Stimulated activated CD8-positive, alpha-beta memory T cell treated with anti-CD3 and anti-CD28 coated beads, Interleukin-15, amount 100 ng/mL, for 1 hour (primary cell): ENCODE results near the gene VGF.

Source experiments
- DNase-seq: peaks from one replicate; pipeline ENCODE4 v3.0.0-alpha.2; 2020; ENCODE audit warnings: low read depth

The VGF gene

DNA sequence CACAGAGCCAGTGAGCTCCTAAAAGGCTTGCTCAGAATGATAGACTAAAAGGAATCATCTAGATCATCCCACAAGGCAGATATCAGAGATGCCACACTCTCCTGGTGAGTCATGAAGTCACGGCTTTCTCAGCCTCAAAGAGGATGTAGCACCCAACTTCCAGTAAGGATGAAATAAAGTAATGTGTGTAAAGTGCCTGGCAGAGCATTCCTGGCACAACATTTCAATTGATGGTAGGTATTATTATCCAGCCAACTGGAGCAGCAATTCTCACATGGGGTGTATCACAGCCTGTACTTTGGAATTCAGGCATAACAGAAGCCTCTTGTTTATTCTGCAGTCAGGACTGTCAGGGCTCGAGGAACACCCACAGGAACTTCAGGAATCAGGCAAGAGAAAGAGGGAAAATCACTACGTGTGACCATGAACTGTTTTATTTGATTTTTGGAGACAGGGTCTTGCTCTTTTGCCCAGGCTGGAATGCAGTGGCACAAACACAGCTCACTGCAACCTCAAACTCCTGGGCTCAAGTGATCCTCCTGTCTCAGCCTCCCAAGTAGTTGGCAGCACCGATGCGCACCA, 20.0 kb upstream of the VGF start:
- DNase-seq = no peak

DNA sequence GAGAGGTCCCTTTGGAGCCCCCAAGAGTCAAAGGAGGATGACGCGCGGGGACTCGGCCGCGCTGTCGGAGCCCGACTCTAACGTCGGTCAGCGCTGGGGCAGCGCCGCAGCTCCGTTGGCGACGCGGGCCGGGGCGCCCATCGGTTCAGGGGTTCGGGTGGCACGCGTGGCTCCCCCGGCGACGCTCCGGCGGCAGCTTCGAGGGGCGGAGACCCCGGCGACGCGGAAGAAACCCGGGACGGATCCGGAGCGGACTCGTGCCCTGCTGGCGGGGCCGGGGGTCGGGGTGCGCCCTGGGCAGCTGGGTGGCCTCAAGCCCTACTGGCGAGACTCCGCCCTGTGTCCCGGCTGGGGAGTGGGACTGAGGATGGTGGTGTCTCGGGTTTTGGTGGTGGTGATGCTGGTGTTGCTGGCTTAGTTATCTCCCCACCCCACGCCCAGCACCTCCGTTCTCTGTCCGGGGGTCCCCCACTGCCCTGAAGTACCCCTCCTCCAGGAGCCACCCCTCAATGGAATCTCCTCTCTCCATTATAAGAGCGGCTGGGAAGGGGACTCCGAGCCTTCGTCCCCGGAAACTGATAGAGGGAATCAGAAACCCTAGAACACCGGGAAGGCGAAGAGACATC, 14.9 kb upstream of the VGF start, which contains the start of gene NAT16:
Gene NAT16 (minus strand): TSS at position 164 of the 626 bp plus-strand sequence. CDS start 5,486 bp downstream, outside the sequence.
- DNase-seq = no peak

DNA sequence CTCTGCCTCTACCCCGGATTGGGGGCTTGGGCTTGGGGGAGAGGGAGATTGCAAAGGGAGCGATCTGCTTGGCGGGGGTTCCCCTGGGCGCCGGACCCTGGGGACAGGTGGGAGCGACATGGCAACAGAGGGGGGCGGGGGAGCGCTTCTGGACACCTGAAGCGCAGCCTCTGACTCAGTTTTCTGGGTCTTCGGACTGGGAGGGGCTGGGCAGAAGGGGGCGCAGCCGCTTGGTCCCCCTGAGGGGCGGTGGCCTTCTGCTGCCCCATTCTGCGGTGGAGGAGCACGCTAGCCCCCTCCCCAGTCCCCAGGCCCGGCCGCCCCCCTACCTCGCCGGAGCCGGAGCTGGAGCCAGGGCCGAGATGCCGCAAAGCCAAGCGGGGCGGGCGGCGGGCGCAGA, 14.3 kb upstream of the VGF start:
- no peak for DNase-seq

DNA sequence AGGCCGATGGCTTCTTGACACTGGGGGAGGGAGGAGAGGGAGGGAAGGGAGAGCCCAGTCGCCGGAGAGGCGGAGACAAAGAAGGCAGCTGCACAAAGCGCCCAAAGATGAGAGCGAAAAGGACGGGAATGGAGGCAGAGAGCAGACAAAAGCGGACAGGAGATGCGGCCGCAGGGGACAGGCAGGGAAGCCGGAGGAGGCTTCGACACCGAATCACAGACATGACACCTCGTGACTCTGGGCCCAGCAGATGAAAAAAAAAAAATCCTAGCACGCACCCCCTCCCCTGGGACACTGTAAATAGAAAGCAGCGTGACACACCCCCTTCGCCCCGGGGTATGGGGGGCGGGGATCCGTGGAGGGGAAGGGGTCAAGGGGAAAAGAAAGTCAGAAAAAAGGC, 13.7 kb upstream of the VGF start:
- no peak for DNase-seq

DNA sequence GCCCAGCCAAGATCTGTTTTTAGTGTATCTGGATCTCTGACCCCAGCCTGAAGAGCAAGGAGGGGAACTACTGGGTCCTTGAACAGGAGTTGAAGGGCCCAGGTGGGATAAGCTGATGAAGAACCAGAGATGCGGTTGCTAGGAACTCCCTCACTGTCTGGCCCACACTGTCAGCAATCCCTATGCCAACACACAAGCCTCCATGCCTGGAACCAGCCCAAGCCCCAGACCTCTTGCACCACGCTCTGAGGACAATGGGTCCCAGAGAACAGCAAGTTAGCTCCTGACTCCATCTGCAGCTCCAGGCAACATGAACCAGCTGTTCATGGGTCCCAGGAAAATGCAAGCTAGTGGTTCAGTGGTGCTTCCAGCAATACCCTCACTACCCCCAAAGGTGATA, 12.3 kb upstream of the VGF start:
- no peak for DNase-seq

DNA sequence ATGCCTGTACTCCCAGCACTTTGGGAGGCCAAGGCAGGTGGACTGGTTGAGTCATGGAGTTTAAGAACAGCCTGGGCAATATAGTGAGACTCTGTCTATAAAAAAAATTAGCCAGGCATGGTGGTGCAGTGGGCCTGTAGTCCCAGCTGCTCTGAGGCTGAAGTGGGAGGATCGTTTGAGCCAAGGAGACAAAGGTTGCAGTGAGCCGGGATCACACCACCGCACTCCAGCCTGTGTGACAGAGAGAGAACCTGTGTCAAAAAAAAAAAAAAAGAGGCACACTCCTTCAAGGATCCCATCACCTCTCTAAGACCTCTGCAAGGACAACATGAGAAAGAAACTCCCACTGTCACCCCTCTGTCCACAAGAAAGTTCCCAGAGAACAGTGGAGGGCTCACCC, 10.3 kb upstream of the VGF start:
- no peak for DNase-seq

DNA sequence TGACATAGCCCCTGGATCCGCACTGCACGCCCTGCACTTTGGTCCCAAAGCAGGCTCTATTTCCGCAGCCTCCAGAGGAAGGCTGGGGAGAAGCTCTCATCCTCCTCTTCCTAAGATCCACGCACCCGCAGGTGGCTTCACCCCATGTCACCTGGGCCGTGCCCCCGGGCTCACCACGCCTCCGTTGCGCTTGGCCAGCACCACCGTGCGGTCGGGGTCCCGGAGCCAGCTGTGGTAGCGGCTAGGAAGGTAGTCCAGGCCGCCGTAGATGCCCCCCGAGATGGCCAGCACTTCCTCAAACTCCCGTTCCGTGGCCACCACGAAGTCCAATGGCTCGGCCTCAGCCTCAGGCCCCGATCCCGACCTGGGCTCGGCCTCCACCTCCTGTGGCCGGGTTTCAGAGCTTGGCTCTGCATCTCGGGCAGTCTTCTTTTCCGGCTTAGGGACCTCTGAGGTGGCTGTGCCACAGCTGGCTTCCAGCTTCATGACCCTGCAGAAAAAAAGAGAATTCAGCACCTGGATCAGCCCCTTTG, 9.0 kb upstream of the VGF start:
- DNase-seq = no peak

DNA sequence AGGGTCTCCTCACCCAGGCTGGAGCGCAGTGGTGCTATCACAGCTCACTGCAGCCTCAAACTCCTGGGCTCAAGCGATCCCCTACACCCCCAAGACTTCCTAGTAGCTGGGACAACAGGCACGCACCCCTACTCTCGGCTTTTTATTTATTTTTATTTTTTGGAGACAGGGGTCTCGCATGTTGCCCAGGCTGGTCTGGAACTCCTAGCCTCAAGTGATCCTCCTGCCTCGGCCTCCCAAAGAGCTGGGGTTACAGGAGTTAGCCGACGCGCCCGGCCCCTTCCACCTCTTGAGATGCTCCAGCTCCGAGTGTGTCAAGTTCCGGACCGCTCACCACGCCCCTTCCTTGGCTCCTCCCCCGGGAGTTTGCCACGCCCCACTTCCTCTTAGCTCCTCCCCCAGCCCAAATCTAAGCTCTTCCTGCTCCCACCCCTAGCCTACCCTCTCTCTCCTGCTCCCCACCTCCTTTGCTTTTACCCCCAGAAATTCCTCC, 8.4 kb upstream of the VGF start:
- DNase-seq = peak; percentile 40

DNA sequence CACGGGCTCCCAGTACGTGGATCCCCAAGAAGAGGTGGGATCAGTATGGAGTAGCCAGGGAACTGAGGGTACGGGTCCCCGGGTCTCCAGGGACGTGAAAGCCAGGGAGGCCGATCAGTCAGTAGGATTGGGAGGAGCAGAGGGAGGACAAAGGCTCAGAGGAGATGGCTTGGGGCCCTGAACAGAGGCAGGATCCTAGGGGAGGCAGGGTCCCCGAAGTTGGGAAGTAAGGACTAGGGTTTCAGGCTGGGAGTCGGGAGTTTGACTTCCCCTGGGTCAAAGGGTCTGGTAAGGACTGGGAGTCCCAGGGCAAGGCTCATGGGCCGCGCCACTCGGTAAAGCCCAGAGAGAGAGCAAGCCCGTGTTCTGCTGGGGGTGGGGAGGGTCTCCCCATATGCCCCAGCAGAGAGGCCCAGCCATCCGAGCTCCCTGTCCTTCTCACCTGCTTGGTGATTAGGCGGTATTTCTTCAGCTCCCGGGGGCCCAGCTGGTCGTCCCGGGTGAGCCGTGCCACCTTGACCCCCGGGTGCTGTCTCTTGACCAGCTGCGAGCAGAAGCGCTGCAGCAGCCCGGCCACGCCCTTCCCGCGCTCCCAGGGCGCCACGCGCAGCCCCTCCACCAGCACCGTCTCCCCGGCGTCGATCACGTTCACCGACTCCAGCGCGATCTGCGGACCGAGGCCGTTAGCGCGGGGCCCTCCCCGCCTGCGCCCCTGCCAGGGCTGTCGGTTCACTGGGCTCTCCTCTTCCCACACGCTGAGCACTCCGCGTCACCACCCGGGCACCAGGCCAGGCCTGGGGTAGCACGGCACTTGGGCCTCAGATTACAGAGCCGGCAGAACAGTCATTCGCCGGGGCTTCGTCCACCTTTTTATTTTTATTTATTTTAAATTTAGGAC, 7.7 kb upstream of the VGF start:
- no peak for DNase-seq

DNA sequence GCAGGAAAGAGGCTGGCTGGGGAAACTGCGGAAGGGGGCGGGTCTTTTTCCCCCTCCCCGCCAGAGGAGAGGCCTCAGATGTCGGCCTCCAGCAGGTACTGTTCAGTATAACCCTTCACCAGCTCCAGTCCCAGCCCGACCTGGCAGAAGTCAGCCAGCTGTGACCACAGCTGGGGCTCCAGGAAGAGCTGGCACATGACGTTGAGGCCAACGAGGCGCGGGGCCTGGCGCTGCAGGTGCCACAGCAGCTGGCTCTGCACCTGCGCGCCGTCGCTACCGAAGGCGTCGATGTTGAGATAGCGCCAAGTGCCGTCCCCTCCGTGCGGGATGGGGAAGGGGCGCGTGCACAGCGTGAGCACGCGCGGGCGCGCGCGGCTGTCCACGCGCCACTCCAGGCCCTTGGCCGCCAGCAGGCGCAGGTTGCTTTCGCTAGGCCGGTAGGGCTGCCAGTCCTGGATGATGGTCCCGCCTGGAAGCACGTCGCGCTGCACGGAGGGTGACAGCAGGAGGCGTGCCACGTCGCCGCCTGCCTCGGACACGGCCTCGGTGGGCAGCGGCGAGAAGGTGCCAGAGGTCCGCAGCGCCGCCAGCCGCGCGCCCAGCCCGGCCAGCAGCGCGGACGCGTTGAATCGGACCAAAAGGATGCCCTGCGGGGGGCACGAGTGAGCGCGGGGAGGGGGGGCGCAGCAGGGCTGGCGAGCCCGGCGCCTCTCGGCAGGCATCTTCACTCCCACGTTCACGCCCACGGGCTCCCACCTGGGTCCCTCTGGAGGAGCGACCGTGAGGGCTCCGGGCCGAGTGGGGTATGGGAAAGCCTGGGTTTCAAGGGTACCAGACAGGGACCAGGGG, 6.9 kb upstream of the VGF start:
- no peak for DNase-seq

DNA sequence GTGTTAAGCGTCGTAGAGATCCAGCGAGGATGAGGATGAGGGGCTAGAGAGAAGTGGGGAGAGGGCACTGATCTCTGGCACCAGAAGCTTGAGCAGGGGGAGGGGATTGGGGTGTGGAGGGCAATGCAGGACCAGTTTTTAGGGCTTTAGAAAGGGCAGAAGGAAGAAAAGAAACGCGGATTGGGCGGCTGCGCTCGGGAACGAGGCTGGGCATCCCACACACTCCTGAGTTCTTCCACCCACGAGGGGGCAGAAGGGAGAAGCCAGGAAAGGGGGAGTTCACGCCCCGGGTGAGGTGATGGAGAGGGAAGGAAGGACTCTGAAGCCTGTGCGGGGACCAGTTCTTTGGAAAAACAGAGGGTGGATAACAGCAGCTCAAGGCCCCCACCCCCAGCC, 6.1 kb upstream of the VGF start:
- no peak for DNase-seq

DNA sequence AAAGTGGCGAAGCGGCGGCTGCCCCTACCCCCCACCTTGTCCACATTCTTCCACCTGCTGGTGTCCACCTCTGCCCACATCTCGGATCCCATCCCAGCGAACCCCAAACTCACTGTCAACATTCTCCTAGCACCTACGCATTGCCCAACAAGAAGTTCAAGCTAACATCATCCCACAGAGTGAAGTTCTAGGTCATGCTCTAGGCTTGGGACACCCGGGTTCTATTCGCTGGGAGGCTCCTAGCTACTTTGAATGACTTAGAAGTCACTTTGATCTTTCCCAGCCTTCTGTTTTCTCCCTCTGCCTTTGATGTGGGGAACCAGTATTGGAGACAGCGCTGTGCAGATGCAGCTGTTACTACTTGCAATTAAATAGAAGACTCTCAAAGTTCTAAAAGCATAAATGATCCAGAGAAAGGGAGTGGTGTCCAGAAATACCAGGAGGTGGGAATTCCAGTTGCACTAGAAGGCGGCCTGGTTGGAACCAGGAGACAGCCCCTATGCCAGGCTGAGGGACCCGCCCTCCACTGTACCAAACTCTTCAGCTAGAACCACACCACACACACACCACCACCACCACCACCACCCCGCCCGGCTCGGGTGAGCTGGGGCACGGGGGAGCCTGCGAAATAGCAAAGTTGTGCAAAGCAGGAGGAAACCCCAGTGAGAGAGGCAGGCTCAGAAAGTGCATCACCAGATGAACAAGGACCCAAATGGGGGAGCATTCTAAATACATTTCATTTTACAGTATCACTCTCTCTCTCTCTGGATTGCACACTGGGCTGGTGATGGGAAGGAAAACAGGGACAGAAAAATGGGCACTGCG, 5.5 kb upstream of the VGF start:
- DNase-seq = no peak

DNA sequence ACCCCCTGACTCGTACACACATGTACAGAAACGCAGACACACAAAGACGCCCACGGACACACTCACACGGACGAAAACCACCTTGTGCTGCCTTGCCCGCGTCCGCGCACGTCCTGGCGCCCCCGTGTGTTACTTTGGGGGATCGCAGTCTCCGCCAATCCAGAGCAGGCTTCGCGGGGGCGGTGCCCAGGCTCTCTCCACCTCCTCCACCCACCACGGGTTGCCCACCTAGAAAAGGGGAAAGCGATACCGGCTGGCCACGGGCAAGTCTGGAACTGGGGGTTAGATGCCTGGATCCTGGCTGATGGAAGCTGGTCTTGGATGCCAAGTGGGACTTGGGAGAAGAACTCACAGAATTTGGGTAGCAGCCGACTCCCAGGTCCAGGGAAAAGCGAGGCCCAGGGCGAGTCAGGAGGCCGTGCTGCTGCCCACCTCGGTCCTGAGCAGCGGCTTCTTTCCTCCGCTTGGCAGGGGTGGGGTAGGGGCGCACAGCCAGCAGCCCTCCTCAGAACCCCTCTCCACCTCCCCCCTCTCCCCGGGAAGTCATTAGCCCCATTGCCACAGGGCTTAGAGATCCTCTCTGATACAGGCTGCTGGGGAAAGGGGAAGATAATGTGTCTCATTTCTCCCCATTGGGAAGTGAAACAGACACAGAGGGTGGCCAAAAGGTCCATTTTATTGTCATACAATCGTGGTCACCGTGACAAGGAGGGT, 4.6 kb upstream of the VGF start:
- peak; percentile 70 for DNase-seq

DNA sequence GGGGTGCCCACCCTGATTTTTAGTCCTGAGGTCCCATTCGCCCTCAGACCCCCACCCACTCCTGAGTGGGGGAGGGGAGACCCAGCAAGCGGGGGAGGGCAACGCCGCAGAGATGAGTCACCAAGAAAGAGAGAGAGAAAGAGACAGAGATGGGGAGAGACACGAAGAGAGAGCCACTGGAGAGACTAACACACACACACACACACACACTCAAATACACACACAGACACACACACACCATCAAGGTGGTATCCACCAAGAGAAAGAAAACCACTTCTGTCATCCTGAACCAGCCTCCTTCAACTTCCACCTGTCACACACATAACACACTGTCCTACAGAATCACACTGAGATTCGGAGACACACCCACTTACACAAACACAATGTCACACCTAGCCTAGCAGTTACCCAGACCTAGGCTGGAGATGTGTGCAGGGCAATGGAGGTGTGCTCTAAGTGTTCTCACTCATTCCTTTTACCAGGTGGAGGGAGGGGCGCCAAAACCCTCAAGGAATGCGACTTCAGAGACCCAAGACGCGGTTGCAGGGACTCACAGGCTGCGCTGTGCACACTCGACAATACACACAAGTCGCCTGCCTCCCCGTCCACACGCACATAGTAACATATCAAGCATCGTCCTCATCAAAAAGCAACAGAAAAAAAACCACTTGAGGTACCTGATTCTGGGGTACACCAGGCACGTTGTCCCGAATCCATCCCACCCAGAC, 3.9 kb upstream of the VGF start:
- no peak for DNase-seq

DNA sequence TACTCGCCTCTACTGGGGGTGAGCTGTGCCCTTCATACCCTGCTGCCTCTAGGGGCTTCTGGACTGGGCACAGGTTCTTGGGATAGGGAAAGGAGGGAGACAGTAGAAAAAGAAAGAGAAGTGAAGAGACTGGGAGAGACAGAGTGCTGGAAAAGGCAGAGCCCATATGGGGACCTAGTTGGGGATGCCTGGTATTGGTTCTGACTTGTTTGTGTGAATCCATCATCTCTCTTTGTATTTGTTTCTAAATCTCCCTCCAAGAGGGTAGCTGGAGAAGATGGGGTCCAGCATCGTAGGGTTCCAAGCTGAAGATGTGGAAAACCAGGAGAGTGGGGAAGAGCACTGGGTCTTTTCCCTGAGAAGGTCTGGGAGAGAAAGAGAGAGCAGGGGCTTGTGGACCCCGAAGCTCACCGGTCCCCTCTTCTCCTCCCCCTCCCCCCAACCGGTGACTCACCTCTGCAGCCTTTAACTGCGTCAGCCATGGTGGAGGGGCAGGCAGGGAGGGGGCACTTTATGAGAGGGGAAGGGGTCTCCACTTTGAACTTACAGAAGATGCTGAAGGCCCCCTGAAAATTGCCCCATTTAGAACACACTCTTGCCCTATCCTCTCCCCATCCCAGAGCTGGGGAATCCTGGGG, 3.2 kb upstream of the VGF start:
- no peak for DNase-seq

DNA sequence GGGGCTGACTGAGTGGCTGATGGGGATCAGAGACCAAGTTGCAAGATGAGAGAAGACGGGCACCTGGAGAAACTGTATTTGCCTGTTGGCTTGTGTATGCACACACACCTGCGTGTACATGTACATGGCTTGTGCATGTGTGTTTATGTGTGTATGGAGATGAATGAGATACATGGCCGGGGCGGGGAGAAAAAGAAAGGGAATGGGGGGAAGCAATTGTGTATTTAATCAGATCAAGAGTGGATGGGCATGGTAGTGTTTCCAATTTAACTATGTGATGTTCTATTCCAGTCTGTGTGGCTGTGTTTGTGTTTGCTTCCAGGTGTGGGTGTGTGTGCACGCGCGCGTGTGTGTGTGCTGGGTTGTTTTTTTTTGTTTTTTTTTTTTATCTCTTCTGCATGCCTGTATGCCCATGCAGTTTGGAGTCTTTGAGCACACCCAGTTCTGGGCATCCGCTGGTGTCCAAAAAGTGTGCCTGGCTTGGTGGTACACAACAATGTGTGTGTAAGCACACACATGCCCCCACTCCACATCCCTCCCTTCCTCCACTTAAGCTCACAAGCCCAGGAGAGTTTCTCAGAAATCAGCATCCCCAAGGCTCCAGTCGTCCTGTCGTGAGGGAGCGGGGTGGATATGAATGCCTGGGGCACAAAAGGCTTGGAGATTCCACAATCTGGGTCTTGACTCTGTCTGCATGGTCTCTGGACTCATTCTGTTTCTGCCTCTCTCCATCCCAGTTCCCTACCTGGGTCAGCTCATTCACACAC, 2.5 kb upstream of the VGF start:
- no peak for DNase-seq

DNA sequence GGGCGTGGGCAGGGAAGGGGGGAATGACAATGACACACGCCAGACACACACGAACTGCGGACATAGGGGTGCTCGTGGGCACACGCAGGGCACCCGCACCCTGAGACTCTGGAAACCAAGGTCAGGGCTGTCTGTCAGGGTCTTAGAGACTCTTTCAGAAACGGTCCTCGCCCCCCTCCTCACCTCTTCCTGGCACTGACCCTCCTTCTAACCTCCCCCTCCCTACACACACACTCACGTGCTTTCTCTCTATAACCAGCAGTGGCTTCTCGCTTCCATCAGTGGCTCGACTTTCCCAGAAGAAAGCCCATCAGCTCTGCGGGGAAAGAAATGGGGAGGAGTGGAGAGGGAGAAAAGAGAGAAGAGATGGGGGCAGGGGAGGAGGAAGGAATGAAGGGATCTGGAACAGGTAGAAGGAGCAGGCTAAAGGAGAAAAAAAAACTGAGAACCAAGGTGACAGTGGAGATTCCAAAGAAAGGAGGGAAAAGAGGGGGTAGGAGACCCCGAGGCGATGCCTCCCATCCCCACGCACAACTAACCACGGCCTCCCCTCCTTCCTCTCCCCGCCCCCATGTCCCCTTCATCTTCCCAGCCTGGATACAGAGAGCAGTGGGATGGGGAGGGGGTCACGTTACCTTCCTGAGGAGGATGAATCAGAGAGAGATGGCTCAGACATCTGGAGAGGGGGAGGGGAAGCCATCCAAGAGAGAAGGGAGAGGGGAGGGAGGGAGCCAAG, 1.7 kb upstream of the VGF start:
- no peak for DNase-seq

DNA sequence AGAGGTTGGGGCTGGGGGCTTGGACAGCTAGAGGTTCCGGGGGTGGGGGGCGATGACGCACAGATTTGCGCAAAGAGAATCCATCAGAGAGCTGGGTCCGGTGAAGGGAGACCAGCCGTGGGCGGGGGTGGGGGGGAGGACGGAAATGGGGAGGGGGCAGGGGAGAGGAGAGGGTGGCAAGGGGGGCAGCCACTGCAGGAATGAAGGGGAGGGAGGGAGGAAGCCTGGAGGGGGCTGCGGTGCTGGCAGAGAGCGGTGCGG, 1.2 kb upstream of the VGF start:
- DNase-seq = no peak
